Spleen (tissue), 11 donors: ENCODE results near the gene FBXW5. TPM values are rescaled to one million over a fixed set of nuclear protein-coding genes. Genes with fewer than 3 reads are reported as not detected.
A peak's percentile ranks its signal among the peaks of the same experiment; 100 is the strongest.

Experiments
- DNase-seq: peaks from one replicate; pipeline ENCODE4 v3.0.0-alpha.2; 2020
- H3K27ac ChIP-seq, 8 donors: fragments of 200-600 bp; sonication (generic) in 7 of 8; 1 replicate in 4 of 8; 2 replicates in 4 of 8; pipeline versions ENCODE4 v1.5.0 to v1.8.0; 2016 to 2021; ENCODE audit warnings: inconsistent platforms in 4 of 8, mild to moderate bottlenecking in 4 of 8, moderate library complexity in 1 of 8
- H3K27me3 ChIP-seq, 7 donors: fragments of 200-600 bp; sonication (generic) in 6 of 7; replicated peaks in 1 of 7; 1 replicate in 4 of 7; 2 replicates in 3 of 7; pipeline versions ENCODE4 v1.5.0 to v1.8.0; 2016 to 2021; ENCODE audit warnings: inconsistent platforms in 3 of 7, mild to moderate bottlenecking in 1 of 7
- H3K36me3 ChIP-seq, 6 donors: fragments of 200-600 bp; sonication (generic) in 5 of 6; 1 replicate in 4 of 6; 2 replicates in 2 of 6; pipeline versions ENCODE4 v1.5.0 to v1.8.0; 2016 to 2021; ENCODE audit warnings: inconsistent platforms in 2 of 6
- H3K4me1 ChIP-seq, 6 donors: fragments of 200-600 bp; sonication (generic) in 5 of 6; 1 replicate in 3 of 6; 2 replicates in 3 of 6; pipeline versions ENCODE4 v1.5.0 to v1.8.0; 2016 to 2021; ENCODE audit warnings: inconsistent platforms in 3 of 6
- H3K4me3 ChIP-seq, 8 donors: fragments of 200-600 bp; sonication (generic) in 7 of 8; 1 replicate in 4 of 8; 2 replicates in 4 of 8; pipeline versions ENCODE4 v1.5.0 to v1.8.0; 2016 to 2021; ENCODE audit warnings: inconsistent platforms in 4 of 8, mild to moderate bottlenecking in 4 of 8, moderate library complexity in 2 of 8
- H3K9me3 ChIP-seq, 8 donors: fragments of 200-600 bp; sonication (generic) in 7 of 8; 1 replicate in 4 of 8; 2 replicates in 4 of 8; pipeline versions ENCODE4 v1.5.0 to v1.8.0; 2016 to 2021; ENCODE audit warnings: inconsistent platforms in 4 of 8
- CTCF ChIP-seq, 11 experiments: fragments of 200-600 bp in 7 of 11; fragments of 450-650 bp in 4 of 11; sonication (generic) in 4 of 11; IDR thresholded peaks in 8 of 11; conservative IDR thresholded peaks in 3 of 11; 1 replicate in 7 of 11; 2 replicates in 4 of 11; pipeline versions ENCODE4 v1.4.0 to v1.8.0; 2016 to 2021; ENCODE audit warnings: antibody characterized with exemption in 11 of 11, inconsistent platforms in 4 of 11, mild to moderate bottlenecking in 1 of 11
- POLR2A ChIP-seq, 3 donors: fragments of 450-650 bp; IDR thresholded peaks; one replicate each; pipeline ENCODE4 v1.5.1; 2017; ENCODE audit warnings: antibody characterized with exemption in 3 of 3, mild to moderate bottlenecking in 1 of 3
- POLR2AphosphoS5 ChIP-seq, 3 donors: sonication (generic); formaldehyde crosslinking; IDR thresholded peaks; one replicate each; pipeline ENCODE4 v1.5.1; 2017; ENCODE audit warnings: antibody characterized with exemption in 3 of 3
- WGBS, 5 donors: extraction: QIAGEN DNeasy Blood & Tissue Kit in 3 of 5; methylation state at CpG; one replicate each; pipeline versions ENCODE4 v1.1.5 to v1.1.7; 2013 to 2018; 5-methylcytosine and 5-hydroxymethylcytosine counted together
- intact Hi-C: fragments of 100-400 bp; cut with DNase I; formaldehyde crosslinking; loops from one replicate; pipeline ENCODE4 v1.15.0; 2023; ENCODE audit warnings: low total_unique reads
- polyA plus RNA-seq, 3 donors: library from polyadenylated mRNA; stranded (reverse); fragments of 200-250 nt; gene quantifications; one replicate each; pipeline ENCODE4 v1.2.1, GENCODE V29; 2013
- total RNA-seq, 7 donors: library from RNA; depleted of rRNA in 3 of 7; stranded (reverse); fragments of >200 nt in 3 of 7; fragmentation: NEBNext Ultra II Directional in 4 of 7; extraction: Animal tissue kit (Norgen Biotek cat#: 25700) in 4 of 7; gene quantifications; one replicate each; pipeline versions ENCODE4 v1.1.0 to v1.2.1, GENCODE V29; 2016 to 2021
- donor health status: healthy with polysubstance abuse.
- donor health status: DM: no; HTN: no; CAD: no; lungs with moderate emphysema.
- donor health status: DM: no; HTN: no; CAD: no.
- donor health status: Bipolar disorder and iron deficiency.
- donor health status: healthy.
- donor health status: DM: no; HTN: no; CAD: no.
- donor health status: DM: yes; HTN: yes; CAD: no.

Gene FBXW5
- total and polyA plus RNA-seq, 10 donors: 90.8 to 170 (median 114) TPM

- peaks cover 7 to 56% (median 39%) of the 10 kb centered on the region in 6 donors for H3K36me3 ChIP-seq
- intact Hi-C loops: loop anchor here (10.0 kb wide), 3 partner anchors 55 to 95 kb away; partner anchors contain the start of genes AJM1, FUT7, PHPT1 and TRAF2
- H3K27ac ChIP-seq: peak overlapping the region in 5 of 8 donors; percentile 11 to 97 (median 72)
- H3K4me3 ChIP-seq: peak overlapping the region in 1 of 8 donors; percentile 0
- H3K9me3 ChIP-seq: no peaks in the 10 kb centered on the region
- peaks cover 21 to 85% (median 59%) of the 10 kb centered on the region in 6 donors for H3K4me1 ChIP-seq
- H3K27me3 ChIP-seq: no peaks in the 10 kb centered on the region
- peak; percentile 38 to 49 (median 45) for TF ChIP-seq POLR2AphosphoS5 (IDR thresholded peaks at IDR 0.05)
- TF ChIP-seq CTCF (IDR thresholded peaks at IDR 0.05 in 8 of 11, conservative IDR thresholded peaks at IDR 0.05 in 3 of 11): no peak
- TF ChIP-seq POLR2A (IDR thresholded peaks at IDR 0.05): no peak
- WGBS, 5 donors: 71 to 89% (median 82%) methylated on average over 11 to 16 of the region's 16 CpGs
- no peak for DNase-seq
These were observed 4.5 kb downstream of the FBXW5 start for GRCh38 chr9:136939996-136940525.

GRCh38 chr9:136939431-136939995, 5.0 kb downstream of the FBXW5 start:
- 82 to 94% (median 88%) methylated on average over 17 to 28 of the region's 28 CpGs for WGBS, 5 donors
- H3K27ac ChIP-seq: peak overlapping the region in 5 of 8 donors; percentile 11 to 97 (median 72)

GRCh38 chr9:136937186-136938001, 7.1 kb downstream of the FBXW5 start:
- TF ChIP-seq POLR2AphosphoS5 (IDR thresholded peaks at IDR 0.05) (no peak), POLR2A (IDR thresholded peaks at IDR 0.05) (no peak), CTCF (IDR thresholded peaks at IDR 0.05 in 8 of 11, conservative IDR thresholded peaks at IDR 0.05 in 3 of 11) (no peak)
- Histone ChIP-seq H3K4me3 (no peak overlapping the region), H3K4me1 (peaks cover 8 to 64% (median 42%) of the 10 kb centered on the region in 6 donors), H3K27ac (peak overlapping the region in 7 of 8 donors; percentile 5 to 76 (median 68)), H3K27me3 (no peaks in the 10 kb centered on the region), H3K9me3 (no peaks in the 10 kb centered on the region), H3K36me3 (peaks cover 4 to 45% (median 32%) of the 10 kb centered on the region in 6 donors)
- no peak for DNase-seq
- WGBS, 5 donors: 78 to 92% (median 87%) methylated on average over 15 of the region's 15 CpGs
- intact Hi-C loops: no loop called here

More at GRCh38 chr9:136939431-136939995, 5.0 kb downstream of the FBXW5 start:
- H3K4me3 ChIP-seq: no peak overlapping the region
- TF ChIP-seq POLR2A (IDR thresholded peaks at IDR 0.05): no peak
- TF ChIP-seq POLR2AphosphoS5 (IDR thresholded peaks at IDR 0.05): peak; percentile 23 to 63 (median 51)
- no peak for DNase-seq
- H3K4me1 ChIP-seq: peaks cover 21 to 80% (median 56%) of the 10 kb centered on the region in 6 donors
- H3K9me3 ChIP-seq: no peaks in the 10 kb centered on the region
- peaks cover 7 to 56% (median 39%) of the 10 kb centered on the region in 6 donors for H3K36me3 ChIP-seq
- H3K27me3 ChIP-seq: no peaks in the 10 kb centered on the region
- intact Hi-C loops: no loop called here

GRCh38 chr9:136936645-136937170, 7.8 kb downstream of the FBXW5 start:
- Histone ChIP-seq H3K36me3 (peaks cover 4 to 38% (median 25%) of the 10 kb centered on the region in 6 donors), H3K27ac (peak overlapping the region in 1 of 8 donors; percentile 72), H3K4me3 (no peak overlapping the region), H3K9me3 (no peaks in the 10 kb centered on the region), H3K4me1 (peaks cover 8 to 57% (median 36%) of the 10 kb centered on the region in 6 donors), H3K27me3 (no peaks in the 10 kb centered on the region)
- no peak for TF ChIP-seq POLR2A (IDR thresholded peaks at IDR 0.05)
- TF ChIP-seq CTCF (IDR thresholded peaks at IDR 0.05 in 8 of 11, conservative IDR thresholded peaks at IDR 0.05 in 3 of 11): no peak
- no peak for TF ChIP-seq POLR2AphosphoS5 (IDR thresholded peaks at IDR 0.05)
- no peak for DNase-seq
- 85 to 95% (median 92%) methylated on average over 8 of the region's 8 CpGs for WGBS, 5 donors
- intact Hi-C loops: no loop called here
